Fibroblast of villous mesenchyme (primary cell): Measurements from ENCODE around the gene GNB1. TPM values are rescaled to one million over a fixed set of nuclear protein-coding genes. Genes with fewer than 3 reads are reported as not detected.

Experiments
- DNase-seq: peaks from one replicate; pipeline ENCODE4 v3.0.0-alpha.2; 2010; ENCODE audit warnings: low read depth
- H3K4me3 ChIP-seq: 2 replicates; pipeline ENCODE4 v1.5.1; 2011; ENCODE audit warnings: low read depth, mild to moderate bottlenecking, low read length
- CTCF ChIP-seq: IDR thresholded peaks from 2 replicates; pipeline ENCODE4 v1.5.1; 2012; ENCODE audit warnings: low read depth, mild to moderate bottlenecking, low read length; ENCODE audit not compliant: insufficient read depth
- total RNA-seq: library from RNA; depleted of rRNA; stranded (reverse); fragments of >200 nt; gene quantifications from 2 replicates; pipeline ENCODE4 v1.2.3, GENCODE V29; 2012

Gene GNB1
- total RNA-seq, 1 donor, result 124 TPM

- peak; percentile 84 for DNase-seq
- no peak overlapping the region for H3K4me3 ChIP-seq
- peak; percentile 98 for TF ChIP-seq CTCF
Measured at GRCh38 chr1:1906185-1907097, 15.6 kb upstream of the GNB1 start.

- TF ChIP-seq CTCF, result no peak
- DNase-seq, result no peak
- no peak overlapping the region for H3K4me3 ChIP-seq
Measured at GRCh38 chr1:1903224-1903623, 12.3 kb upstream of the GNB1 start.

GRCh38 chr1:1901641-1902294 lies 10.9 kb upstream of the GNB1 start:
- no peak for TF ChIP-seq CTCF
- DNase-seq, result no peak
- no peak overlapping the region for H3K4me3 ChIP-seq

GRCh38 chr1:1900883-1901640 lies 10.2 kb upstream of the GNB1 start:
- no peak overlapping the region for H3K4me3 ChIP-seq
- TF ChIP-seq CTCF, result no peak
- no peak for DNase-seq

GRCh38 chr1:1899967-1900327 lies 9.1 kb upstream of the GNB1 start:
- no peak for DNase-seq
- no peak for TF ChIP-seq CTCF
- H3K4me3 ChIP-seq, result no peak overlapping the region

GRCh38 chr1:1899266-1899966 lies 8.5 kb upstream of the GNB1 start:
- no peak overlapping the region for H3K4me3 ChIP-seq
- TF ChIP-seq CTCF, result no peak
- no peak for DNase-seq
